HG03095 (cell line): ENCODE data around the gene PAXX.

Experiments used
- ATAC-seq: cut with Tn5 transposase; IDR thresholded peaks from one replicate; pipeline ENCODE4 v1.9.1; 2021; ENCODE audit warnings: moderate library complexity; ENCODE audit not compliant: unreplicated experiment

Gene PAXX

DNA sequence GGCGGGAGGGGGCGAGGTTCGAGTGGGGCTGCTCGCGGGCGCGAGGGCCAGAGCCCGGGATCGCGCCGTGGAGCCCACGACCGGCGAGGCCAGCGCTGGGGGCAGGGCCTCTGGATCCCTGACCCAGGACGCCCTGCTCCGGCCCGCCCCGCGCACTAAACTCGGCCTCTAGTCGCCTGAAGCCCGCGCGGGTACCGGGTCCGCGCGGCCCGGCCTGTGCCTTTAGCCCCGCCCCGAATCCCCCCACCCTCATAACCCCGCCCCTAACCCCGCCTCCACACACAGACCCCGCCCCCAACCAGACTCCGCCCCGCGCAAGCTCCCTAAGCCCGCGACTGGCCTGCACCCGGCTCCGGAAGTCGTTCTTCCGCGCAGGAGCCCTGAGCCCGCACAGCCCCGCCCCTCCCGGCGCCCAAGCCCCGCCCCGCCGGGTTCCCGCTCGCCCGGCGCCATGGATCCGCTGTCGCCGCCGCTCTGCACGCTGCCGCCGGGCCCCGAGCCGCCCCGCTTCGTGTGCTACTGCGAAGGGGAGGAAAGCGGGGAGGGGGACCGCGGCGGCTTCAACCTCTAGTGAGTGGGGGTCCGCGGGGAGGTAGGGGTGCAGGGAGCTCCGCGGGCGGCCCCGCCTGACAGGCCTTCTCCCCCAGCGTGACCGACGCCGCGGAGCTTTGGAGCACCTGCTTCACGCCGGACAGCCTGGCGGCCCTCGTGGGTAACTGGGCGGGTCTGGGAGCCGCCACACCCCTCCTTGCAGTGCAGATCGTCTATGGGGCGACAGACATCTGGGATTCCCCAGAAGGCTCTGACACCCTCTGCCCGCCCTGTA is at the start of gene PAXX:
PAXX (plus strand) TSS at position 430 of the 826 bp plus-strand sequence; CDS start at position 452, 22 bp downstream.
- peak; percentile 74 for ATAC-seq

- ATAC-seq, result no peak
Measured at GRCh38 chr9:136942881-136943230, 49.4 kb upstream of the PAXX start.

- ATAC-seq, result peak; percentile 2
Measured at GRCh38 chr9:136943291-136944211, 48.7 kb upstream of the PAXX start.

DNA sequence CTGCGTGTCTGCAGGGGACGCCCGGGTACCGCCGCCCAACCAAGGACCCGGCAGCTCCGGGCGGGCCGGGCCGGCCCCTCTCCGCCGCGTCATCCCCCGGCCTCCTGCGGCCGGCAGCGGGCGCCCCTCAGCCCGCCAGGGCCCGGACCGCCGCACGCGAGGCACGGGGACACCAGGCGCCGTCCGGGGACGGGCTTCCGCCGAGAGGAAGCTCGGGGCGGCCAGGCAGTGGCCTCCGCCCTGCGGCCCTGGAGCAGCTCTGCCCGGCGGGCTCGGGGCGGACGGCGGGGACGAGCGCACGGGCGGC is 48.1 kb upstream of the PAXX start:
- ATAC-seq, result peak; percentile 24

DNA sequence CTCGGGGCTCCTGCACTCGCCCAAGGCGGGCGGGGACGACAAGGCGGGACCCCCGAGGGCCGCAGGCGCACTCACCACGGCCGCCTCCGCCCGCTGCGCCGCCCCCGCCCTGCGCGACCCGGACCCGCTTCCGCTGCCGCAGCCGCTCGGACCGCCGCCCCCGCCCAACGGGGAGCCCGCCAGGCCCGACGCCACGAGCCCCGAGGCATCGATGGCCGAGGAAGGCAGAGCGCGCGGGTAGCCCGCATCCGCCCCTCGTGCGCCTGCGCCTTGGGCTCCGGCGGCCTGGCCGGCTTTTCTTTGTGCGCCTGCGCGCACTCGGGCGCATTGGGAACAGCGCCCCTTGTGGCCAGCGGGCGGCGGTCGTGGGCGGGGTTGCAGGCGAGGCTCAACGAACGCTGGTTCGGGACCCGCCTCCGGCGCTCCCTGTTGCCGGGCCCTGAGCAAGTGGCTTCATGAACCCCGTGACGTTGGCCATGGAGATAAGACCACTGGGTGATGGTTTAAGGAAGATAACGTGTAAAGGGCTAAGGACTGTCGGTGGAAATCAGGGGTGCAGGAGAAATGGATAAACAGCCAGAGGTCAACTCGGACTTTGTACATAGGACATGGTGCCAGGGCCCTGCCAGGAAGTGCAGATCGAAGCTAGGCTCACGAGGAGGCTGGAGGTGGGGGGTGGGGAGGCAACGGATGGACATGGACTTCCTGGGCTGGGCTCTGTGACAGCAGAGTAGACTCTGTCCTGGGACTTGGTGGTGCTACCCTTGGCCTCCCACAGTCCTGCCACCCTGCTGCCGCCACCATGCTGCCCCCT is 47.5 kb upstream of the PAXX start, which contains the start of the genes C8G and FBXW5:
C8G (plus strand) TSS at position 725 of the 814 bp plus-strand sequence; CDS start at position 803, 78 bp downstream.
FBXW5 (minus strand) TSS at position 220 of the 814 bp plus-strand sequence. CDS start 655 bp downstream, outside the sequence.
- ATAC-seq, result peak; percentile 60

DNA sequence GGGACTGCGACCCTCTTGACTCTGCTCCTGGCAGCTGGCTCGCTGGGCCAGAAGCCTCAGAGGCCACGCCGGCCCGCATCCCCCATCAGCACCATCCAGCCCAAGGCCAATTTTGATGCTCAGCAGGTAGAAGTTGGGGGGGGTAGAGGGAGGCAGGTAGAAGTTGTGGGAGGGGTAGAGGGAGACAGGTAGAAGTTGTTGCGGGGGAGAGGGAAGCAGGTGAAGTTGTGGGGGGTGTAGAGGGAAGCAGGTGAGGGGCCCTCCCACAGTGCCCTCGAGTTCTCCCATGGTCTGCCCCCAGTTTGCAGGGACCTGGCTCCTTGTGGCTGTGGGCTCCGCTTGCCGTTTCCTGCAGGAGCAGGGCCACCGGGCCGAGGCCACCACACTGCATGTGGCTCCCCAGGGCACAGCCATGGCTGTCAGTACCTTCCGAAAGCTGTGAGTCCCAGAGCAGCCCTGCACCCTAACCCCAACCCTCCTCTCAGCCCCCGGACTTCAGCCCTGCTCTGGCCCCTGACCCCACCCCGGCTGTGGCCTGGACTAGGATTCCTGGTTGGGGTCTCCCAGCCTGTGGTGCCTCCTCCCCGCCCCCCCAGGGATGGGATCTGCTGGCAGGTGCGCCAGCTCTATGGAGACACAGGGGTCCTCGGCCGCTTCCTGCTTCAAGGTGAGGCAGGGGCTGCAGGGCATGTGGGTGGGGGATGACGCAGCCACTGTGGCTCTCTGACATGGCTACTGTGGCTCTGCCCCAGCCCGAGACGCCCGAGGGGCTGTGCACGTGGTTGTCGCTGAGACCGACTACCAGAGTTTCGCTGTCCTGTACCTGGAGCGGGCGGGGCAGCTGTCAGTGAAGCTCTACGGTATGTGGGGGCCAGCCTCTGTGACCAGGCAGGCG is 46.6 kb upstream of the PAXX start:
- ATAC-seq, result no peak

DNA sequence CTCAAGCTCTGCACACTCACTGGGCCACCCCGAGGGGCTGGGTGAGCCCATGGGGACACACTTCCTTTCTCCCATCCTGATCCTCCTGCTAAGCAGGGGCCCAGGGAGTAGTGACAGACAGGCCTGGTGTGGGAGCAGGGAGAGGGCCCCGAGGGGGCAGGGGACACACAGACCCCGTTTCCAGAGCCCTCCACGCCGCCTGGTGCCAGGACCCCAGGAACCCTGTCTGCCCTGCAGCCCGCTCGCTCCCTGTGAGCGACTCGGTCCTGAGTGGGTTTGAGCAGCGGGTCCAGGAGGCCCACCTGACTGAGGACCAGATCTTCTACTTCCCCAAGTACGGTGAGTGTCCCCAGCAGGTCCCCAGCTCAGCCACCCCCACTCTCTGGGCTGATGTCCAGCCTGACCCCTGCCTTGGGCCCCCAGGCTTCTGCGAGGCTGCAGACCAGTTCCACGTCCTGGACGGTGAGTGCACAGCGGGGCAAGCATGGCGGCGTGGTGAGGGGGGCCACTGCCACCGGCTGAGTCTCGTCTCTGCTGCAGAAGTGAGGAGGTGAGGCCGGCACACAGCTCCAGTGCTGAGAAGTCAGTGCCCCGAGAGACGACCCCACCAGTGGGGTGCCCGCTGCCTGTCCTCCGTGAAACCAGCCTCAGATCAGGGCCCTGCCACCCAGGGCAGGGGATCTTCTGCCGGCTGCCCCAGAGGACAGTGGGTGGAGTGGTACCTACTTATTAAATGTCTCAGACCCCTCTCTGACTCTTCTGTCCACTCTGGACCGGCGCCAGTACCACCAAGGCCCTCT is 45.8 kb upstream of the PAXX start:
- no peak for ATAC-seq

- ATAC-seq, result no peak
Measured at GRCh38 chr9:136947028-136947891, 45.0 kb upstream of the PAXX start.

- no peak for ATAC-seq
Measured at GRCh38 chr9:136947955-136948510, 44.2 kb upstream of the PAXX start.

GRCh38 chr9:136949239-136949816 is 42.9 kb upstream of the PAXX start:
- no peak for ATAC-seq

- ATAC-seq, result peak; percentile 65
Measured at GRCh38 chr9:136949817-136950655, 42.2 kb upstream of the PAXX start.

GRCh38 chr9:136950656-136951276 is 41.5 kb upstream of the PAXX start:
- ATAC-seq, result no peak

GRCh38 chr9:136951541-136952320 is 40.5 kb upstream of the PAXX start, which contains the start of gene LCN12:
TSS of gene LCN12 (plus strand) at chr9:136952273. CDS start at chr9:136952328, 55 bp downstream.
- no peak for ATAC-seq

DNA sequence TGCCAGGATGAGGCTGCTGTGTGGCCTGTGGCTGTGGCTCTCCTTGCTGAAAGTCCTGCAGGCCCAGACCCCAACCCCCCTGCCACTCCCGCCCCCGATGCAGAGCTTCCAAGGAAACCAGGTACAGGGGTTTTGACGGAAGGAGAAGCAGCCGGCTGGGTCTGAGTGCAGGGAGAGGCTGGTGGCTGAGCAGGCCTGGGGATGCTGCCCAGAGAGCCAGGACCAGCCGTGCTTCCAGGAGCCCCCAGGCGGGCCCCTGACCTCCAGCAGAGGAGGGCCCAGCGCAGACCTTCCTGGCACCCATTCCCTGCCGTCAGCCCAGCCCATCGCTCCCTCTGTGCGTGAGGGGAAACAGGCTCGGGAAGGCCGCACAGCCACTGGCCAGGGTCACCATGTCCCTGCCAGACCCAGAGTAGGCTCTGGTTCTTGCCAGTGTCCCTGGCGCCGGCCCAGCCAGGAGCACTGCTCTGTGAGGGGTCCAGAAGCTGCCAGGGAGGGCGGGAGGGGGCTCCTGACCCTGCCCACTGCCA is 39.8 kb upstream of the PAXX start:
- ATAC-seq, result no peak
